Endodermal cell (in vitro differentiated cells): ENCODE measurements around the gene SELENON. TPM values are rescaled to one million over a fixed set of nuclear protein-coding genes. Genes with fewer than 3 reads are reported as not detected.

ENCODE experiments used
- DNase-seq: peaks from one replicate; pipeline ENCODE4 v3.0.0-alpha.2; 2017
- H3K27ac ChIP-seq: 2 replicates; pipeline ENCODE4 v1.5.1; 2013; ENCODE audit warnings: mild to moderate bottlenecking, low read depth, low read length, moderate library complexity
- H3K27me3 ChIP-seq: 2 replicates; pipeline ENCODE4 v1.6.1; 2013; ENCODE audit warnings: mild to moderate bottlenecking, low read length, moderate library complexity; ENCODE audit not compliant: insufficient read depth, control insufficient read depth, poor library complexity, severe bottlenecking
- H3K36me3 ChIP-seq: 2 replicates; pipeline ENCODE4 v1.7.0; 2013; ENCODE audit warnings: mild to moderate bottlenecking, low read length, moderate library complexity; ENCODE audit not compliant: control insufficient read depth, insufficient read depth
- H3K4me1 ChIP-seq: one replicate; pipeline ENCODE4 v1.7.0; 2013; ENCODE audit warnings: low read length; ENCODE audit not compliant: control insufficient read depth, insufficient read depth
- H3K4me3 ChIP-seq: 2 replicates; pipeline ENCODE4 v1.5.1; 2013; ENCODE audit warnings: mild to moderate bottlenecking, low read length, moderate library complexity
- H3K9ac ChIP-seq: 2 replicates; pipeline ENCODE4 v1.6.1; 2013; ENCODE audit warnings: mild to moderate bottlenecking, low read length, moderate library complexity; ENCODE audit not compliant: poor library complexity, severe bottlenecking; ENCODE audit errors: extremely low read depth
- H3K9me3 ChIP-seq: 2 replicates; pipeline ENCODE4 v1.6.1; 2013; ENCODE audit warnings: mild to moderate bottlenecking, low read length, moderate library complexity; ENCODE audit not compliant: control insufficient read depth
- H3K27ac Mint-ChIP-seq: 2 replicates; pipeline ENCODE4 v1.8.0; 2020; ENCODE audit warnings: mixed read lengths
- H3K27me3 Mint-ChIP-seq: 2 replicates; pipeline ENCODE4 v1.8.0; 2021; ENCODE audit warnings: mild to moderate bottlenecking, mixed read lengths; ENCODE audit not compliant: insufficient read depth
- H3K36me3 Mint-ChIP-seq: 2 replicates; pipeline ENCODE4 v1.8.0; 2020; ENCODE audit warnings: low read depth, mixed read lengths
- H3K4me1 Mint-ChIP-seq: 2 replicates; pipeline ENCODE4 v1.8.0; 2020; ENCODE audit warnings: mixed read lengths
- H3K4me3 Mint-ChIP-seq: 2 replicates; pipeline ENCODE4 v1.8.0; 2020; ENCODE audit warnings: mild to moderate bottlenecking, moderate library complexity, mixed read lengths
- H3K9me3 Mint-ChIP-seq: 2 replicates; pipeline ENCODE4 v1.8.0; 2020; ENCODE audit warnings: mild to moderate bottlenecking, mixed read lengths
- WGBS, 2 experiments: methylation state at CpG; one replicate each; pipeline versions ENCODE4 v1.1.5 to v1.1.7; 2013; ENCODE audit warnings: missing lambda C conversion rate in 2 of 2, mixed read lengths in 1 of 2; ENCODE audit not compliant: insufficient coverage in 1 of 2, insufficient read length in 1 of 2; 5-methylcytosine and 5-hydroxymethylcytosine counted together
- total RNA-seq, 2 donors: library from RNA; stranded (reverse); fragmentation: NEBNext Ultra II Directional in 1 of 2; extraction: Animal tissue kit (Norgen Biotek cat#: 25700) in 1 of 2; gene quantifications; 2 replicates in 1 of 2; 3 replicates in 1 of 2; pipeline ENCODE4 v1.2.1, GENCODE V29; 2021
- TF ChIP-seq, protein P1 (sequence below): fragments of 200-600 bp; sonication (generic); conservative IDR thresholded peaks from 2 replicates; pipeline ENCODE4 v1.5.0; 2021; ENCODE audit warnings: antibody characterized with exemption, mild to moderate bottlenecking

SELENON gene
- total RNA-seq, 2 donors from 2014 or later, result 91.2 to 93.3 TPM

DNA sequence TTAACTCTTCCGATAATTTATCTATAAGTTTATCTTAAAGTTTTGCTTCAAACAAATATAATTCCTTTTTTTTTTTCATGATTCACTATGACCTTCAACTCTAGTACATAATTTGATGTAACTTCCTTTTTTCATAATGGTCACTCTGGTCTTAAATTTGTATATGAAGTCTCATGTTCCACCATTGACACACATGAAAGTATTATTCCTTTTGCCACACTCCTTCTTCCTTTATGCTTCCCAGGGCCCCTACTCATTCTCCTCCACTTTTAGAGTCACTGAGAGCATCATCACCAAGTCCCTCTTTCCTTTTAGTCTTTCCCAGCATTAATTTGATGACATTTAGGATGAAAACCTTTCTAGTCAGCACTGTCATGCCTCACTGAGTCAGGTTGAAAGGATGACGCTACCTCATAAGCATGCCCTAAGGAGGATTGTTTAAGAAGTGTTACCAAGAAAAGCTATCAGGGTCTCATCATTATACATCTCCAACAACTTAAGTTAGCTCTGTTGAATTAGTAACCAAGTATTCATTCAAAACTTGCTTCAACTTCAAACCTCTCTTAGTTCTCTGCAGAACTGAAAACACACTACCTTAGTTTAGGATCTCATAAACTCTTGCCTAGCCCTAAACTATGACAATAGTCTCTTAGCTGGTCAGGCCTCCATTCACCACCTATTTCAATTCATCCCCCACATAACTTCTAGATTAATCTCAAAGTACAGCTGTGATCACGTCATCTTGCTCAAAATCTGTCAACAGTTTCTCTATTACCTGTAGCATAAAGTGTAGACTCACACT is 44.7 kb downstream of the SELENON start:
- Histone ChIP-seq H3K4me1 (peaks cover 9% of the 10 kb centered on the region), H3K27ac (no peak overlapping the region), H3K4me3 (no peak overlapping the region), H3K36me3 (no peaks in the 10 kb centered on the region), H3K9ac (no peak overlapping the region), H3K9me3 (no peaks in the 10 kb centered on the region), H3K27me3 (no peaks in the 10 kb centered on the region)
- Mint-ChIP-seq H3K36me3 (no peaks in the 10 kb centered on the region), H3K27me3 (no peaks in the 10 kb centered on the region), H3K9me3 (no peaks in the 10 kb centered on the region), H3K27ac (no peak overlapping the region), H3K4me3 (no peak overlapping the region), H3K4me1 (peaks cover 41% of the 10 kb centered on the region)
- DNase-seq, result no peak
- TF ChIP-seq, protein P1, sequence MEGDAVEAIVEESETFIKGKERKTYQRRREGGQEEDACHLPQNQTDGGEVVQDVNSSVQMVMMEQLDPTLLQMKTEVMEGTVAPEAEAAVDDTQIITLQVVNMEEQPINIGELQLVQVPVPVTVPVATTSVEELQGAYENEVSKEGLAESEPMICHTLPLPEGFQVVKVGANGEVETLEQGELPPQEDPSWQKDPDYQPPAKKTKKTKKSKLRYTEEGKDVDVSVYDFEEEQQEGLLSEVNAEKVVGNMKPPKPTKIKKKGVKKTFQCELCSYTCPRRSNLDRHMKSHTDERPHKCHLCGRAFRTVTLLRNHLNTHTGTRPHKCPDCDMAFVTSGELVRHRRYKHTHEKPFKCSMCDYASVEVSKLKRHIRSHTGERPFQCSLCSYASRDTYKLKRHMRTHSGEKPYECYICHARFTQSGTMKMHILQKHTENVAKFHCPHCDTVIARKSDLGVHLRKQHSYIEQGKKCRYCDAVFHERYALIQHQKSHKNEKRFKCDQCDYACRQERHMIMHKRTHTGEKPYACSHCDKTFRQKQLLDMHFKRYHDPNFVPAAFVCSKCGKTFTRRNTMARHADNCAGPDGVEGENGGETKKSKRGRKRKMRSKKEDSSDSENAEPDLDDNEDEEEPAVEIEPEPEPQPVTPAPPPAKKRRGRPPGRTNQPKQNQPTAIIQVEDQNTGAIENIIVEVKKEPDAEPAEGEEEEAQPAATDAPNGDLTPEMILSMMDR, result no peak
- WGBS, 2 experiments, result 90 to 94% methylated on average over 2 to 3 of the region's 3 CpGs

DNA sequence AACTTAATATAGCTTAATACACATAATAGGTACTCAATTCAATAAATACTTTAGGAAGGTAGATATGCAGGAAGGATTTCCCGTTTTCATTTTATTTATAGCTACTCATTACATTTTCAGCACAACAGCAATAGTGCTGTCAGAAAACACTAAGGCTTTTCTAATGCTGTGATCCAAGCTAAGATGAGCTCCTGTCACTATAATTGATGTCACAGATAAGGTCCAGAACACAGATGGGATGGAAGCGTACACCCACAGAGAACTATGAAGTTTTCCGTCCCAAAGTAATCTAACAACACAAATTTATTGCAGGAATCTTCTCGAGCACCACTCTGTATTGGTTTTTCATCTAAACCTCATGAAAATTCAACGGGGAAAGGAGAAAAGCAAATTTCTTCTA is 45.7 kb downstream of the SELENON start:
- no peaks in the 10 kb centered on the region for H3K9me3 ChIP-seq
- H3K27me3 ChIP-seq, result no peaks in the 10 kb centered on the region
- TF ChIP-seq, protein P1, result no peak
- Mint-ChIP-seq H3K4me3 (no peak overlapping the region), H3K36me3 (peaks cover 2% of the 10 kb centered on the region), H3K27ac (no peak overlapping the region), H3K9me3 (no peaks in the 10 kb centered on the region), H3K4me1 (peaks cover 41% of the 10 kb centered on the region), H3K27me3 (no peaks in the 10 kb centered on the region)
- no peak overlapping the region for H3K9ac ChIP-seq
- no peaks in the 10 kb centered on the region for H3K36me3 ChIP-seq
- no peak for DNase-seq
- H3K4me1 ChIP-seq, result peaks cover 9% of the 10 kb centered on the region
- H3K27ac ChIP-seq, result no peak overlapping the region
- H3K4me3 ChIP-seq, result no peak overlapping the region
- WGBS, 2 experiments, result 84 to 88% methylated on average over 5 of the region's 5 CpGs

DNA sequence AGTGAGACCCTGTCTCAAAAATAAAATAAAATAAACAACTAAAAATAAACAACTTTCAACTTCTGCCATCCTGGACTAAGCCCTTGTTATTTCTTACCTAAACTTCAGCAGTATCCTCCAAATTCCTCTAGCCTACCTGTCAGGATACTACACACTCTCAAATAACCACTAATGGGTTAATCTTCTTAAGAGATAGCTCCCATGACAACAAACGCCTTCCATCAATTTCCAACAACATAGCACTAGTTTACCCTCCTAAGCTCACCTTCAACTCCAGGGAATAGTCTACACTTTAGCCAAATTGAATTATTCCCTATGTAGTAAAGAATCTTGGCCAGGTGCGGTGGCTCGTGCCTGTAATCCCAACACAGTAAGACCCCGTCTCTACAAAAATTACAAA is 47.9 kb downstream of the SELENON start:
- DNase-seq, result no peak
- Mint-ChIP-seq H3K4me1 (peaks cover 37% of the 10 kb centered on the region), H3K36me3 (peaks cover 4% of the 10 kb centered on the region), H3K4me3 (peak overlapping the region; percentile 20), H3K27me3 (no peaks in the 10 kb centered on the region), H3K27ac (peak overlapping the region; percentile 96), H3K9me3 (no peaks in the 10 kb centered on the region)
- TF ChIP-seq, protein P1, result no peak
- H3K27ac ChIP-seq, result no peak overlapping the region
- 67 to 72% methylated on average over 3 to 4 of the region's 4 CpGs for WGBS, 2 experiments
- H3K9me3 ChIP-seq, result peaks cover 6% of the 10 kb centered on the region
- peak overlapping the region; percentile 72 for H3K4me3 ChIP-seq
- H3K4me1 ChIP-seq, result peaks cover 9% of the 10 kb centered on the region
- H3K36me3 ChIP-seq, result no peaks in the 10 kb centered on the region
- no peaks in the 10 kb centered on the region for H3K27me3 ChIP-seq
- H3K9ac ChIP-seq, result peak overlapping the region; percentile 70
